GM23338 (cell line): Measurements from ENCODE around the gene STAC2. TPM values are rescaled to one million over a fixed set of nuclear protein-coding genes. Genes with fewer than 3 reads are reported as not detected.
A peak's percentile ranks its signal among the peaks of the same experiment; 100 is the strongest.

Experiments
- ATAC-seq: fragments of 200-7000 bp; cut with Tn5 transposase; 3 replicates; pipeline ENCODE4 v1.9.1; 2020
- DNase-seq: peaks from one replicate; pipeline ENCODE4 v3.0.0-alpha.2; 2015; ENCODE audit warnings: low spot score
- H2AFZ ChIP-seq: fragments of 200-600 bp; sonication (generic); 2 replicates; pipeline ENCODE4 v1.8.0; 2016; ENCODE audit warnings: antibody characterized with exemption, mild to moderate bottlenecking, moderate library complexity
- H3F3A ChIP-seq: fragments of 200-600 bp; sonication (generic); replicated peaks from 2 replicates; pipeline ENCODE4 v1.8.0; 2017; ENCODE audit warnings: antibody characterized with exemption, mixed run types, low read depth
- H3K27ac ChIP-seq: fragments of 200-600 bp; sonication (generic); 2 replicates; pipeline ENCODE4 v1.6.1; 2016; ENCODE audit warnings: low read depth
- H3K27me3 ChIP-seq: fragments of 200-600 bp; sonication (generic); 2 replicates; pipeline ENCODE4 v1.8.0; 2016; ENCODE audit warnings: mild to moderate bottlenecking, mixed run types, moderate library complexity; ENCODE audit not compliant: insufficient read depth
- H3K36me3 ChIP-seq: fragments of 200-600 bp; sonication (generic); 2 replicates; pipeline ENCODE4 v1.8.0; 2016; ENCODE audit warnings: mild to moderate bottlenecking; ENCODE audit not compliant: insufficient read depth
- H3K4me1 ChIP-seq: fragments of 200-600 bp; sonication (generic); 2 replicates; pipeline ENCODE4 v1.8.0; 2016; ENCODE audit warnings: mild to moderate bottlenecking, moderate library complexity; ENCODE audit not compliant: insufficient read depth
- H3K4me2 ChIP-seq: fragments of 200-600 bp; sonication (generic); 2 replicates; pipeline ENCODE4 v1.7.1; 2017; ENCODE audit warnings: mixed run types
- H3K4me3 ChIP-seq: fragments of 200-600 bp; sonication (generic); 2 replicates; pipeline ENCODE4 v1.6.1; 2016; ENCODE audit warnings: mixed run types
- H3K79me2 ChIP-seq: fragments of 200-600 bp; sonication (generic); replicated peaks from 2 replicates; pipeline ENCODE4 v1.8.0; 2017; ENCODE audit warnings: mild to moderate bottlenecking; ENCODE audit not compliant: insufficient read depth
- H3K9me2 ChIP-seq: fragments of 200-600 bp; sonication (generic); 2 replicates; pipeline ENCODE4 v1.8.0; 2017; ENCODE audit not compliant: insufficient read depth
- H4K20me1 ChIP-seq: fragments of 200-600 bp; sonication (generic); replicated peaks from 2 replicates; pipeline ENCODE4 v1.8.0; 2017; ENCODE audit warnings: mild to moderate bottlenecking; ENCODE audit not compliant: insufficient read depth
- H3K27ac Mint-ChIP-seq: 2 replicates; pipeline ENCODE4 v1.8.0; 2020; ENCODE audit warnings: inconsistent platforms, mild to moderate bottlenecking, moderate library complexity, mixed read lengths
- H3K27me3 Mint-ChIP-seq: 3 replicates; pipeline ENCODE4 v1.8.0; 2022; ENCODE audit warnings: low read depth, mild to moderate bottlenecking, moderate library complexity, mixed read lengths, inconsistent platforms; ENCODE audit not compliant: insufficient read depth, poor library complexity
- H3K36me3 Mint-ChIP-seq: 3 replicates; pipeline ENCODE4 v1.8.0; 2021; ENCODE audit warnings: low read depth, mild to moderate bottlenecking, inconsistent platforms, moderate library complexity, mixed read lengths
- H3K4me1 Mint-ChIP-seq: 3 replicates; pipeline ENCODE4 v1.8.0; 2020; ENCODE audit warnings: mild to moderate bottlenecking, inconsistent platforms, mixed read lengths
- H3K4me3 Mint-ChIP-seq: 3 replicates; pipeline ENCODE4 v1.8.0; 2021; ENCODE audit warnings: moderate library complexity, mild to moderate bottlenecking, inconsistent platforms, mixed read lengths
- H3K9me3 Mint-ChIP-seq: 3 replicates; pipeline ENCODE4 v1.8.0; 2020; ENCODE audit warnings: moderate library complexity, mild to moderate bottlenecking, inconsistent platforms, mixed read lengths
- CREB1 ChIP-seq: fragments of 250-450 bp; sonication (Bioruptor Pico); IDR thresholded peaks from 2 replicates; pipeline ENCODE4 v1.5.0; 2020; ENCODE audit warnings: low read depth, mild to moderate bottlenecking, moderate library complexity
- ETS1 ChIP-seq: IDR thresholded peaks from 2 replicates; pipeline ENCODE4 v1.6.1; 2016; ENCODE audit warnings: antibody characterized with exemption
- JUNB ChIP-seq: IDR thresholded peaks from one replicate; pipeline ENCODE4 v1.6.1; 2016; ENCODE audit warnings: antibody characterized with exemption; ENCODE audit not compliant: unreplicated experiment
- NANOG ChIP-seq: IDR thresholded peaks from 2 replicates; pipeline ENCODE4 v1.6.1; 2016; ENCODE audit warnings: antibody characterized with exemption, borderline replicate concordance
- ZNF331 ChIP-seq: fragments of 250-450 bp; sonication (Bioruptor Pico); IDR thresholded peaks from 2 replicates; pipeline ENCODE4 v1.5.0; 2020; ENCODE audit warnings: low read depth, mild to moderate bottlenecking, moderate library complexity
- ZNF462 ChIP-seq: fragments of 250-450 bp; sonication (Bioruptor Pico); IDR thresholded peaks from 2 replicates; pipeline ENCODE4 v1.5.0; 2020; ENCODE audit warnings: mild to moderate bottlenecking, moderate library complexity
- polyA plus RNA-seq: library from polyadenylated mRNA; unstranded; fragments of >200 nt; fragmentation: Nextera tagmentation; extraction: Ambion mirVana; gene quantifications from 2 replicates; pipeline ENCODE4 v1.2.1, GENCODE V29; 2016
- total RNA-seq: library from RNA; depleted of rRNA; stranded (reverse); fragments of >200 nt; shearing (Covaris generic); gene quantifications from 2 replicates; pipeline ENCODE4 v1.2.3, GENCODE V29; 2014
- TF ChIP-seq, protein P1 (sequence below): IDR thresholded peaks from one replicate; pipeline ENCODE4 v1.6.1; 2018; ENCODE audit warnings: antibody characterized with exemption; ENCODE audit not compliant: unreplicated experiment
- TF ChIP-seq, protein P2 (sequence below), 2 experiments: fragments of 200-600 bp in 1 of 2; sonication (generic) in 1 of 2; conservative IDR thresholded peaks; 2 replicates each; pipeline versions ENCODE4 v1.5.1 to v1.6.1; 2016 to 2017; ENCODE audit warnings: antibody characterized with exemption in 2 of 2, low read depth in 2 of 2, mild to moderate bottlenecking in 2 of 2, moderate library complexity in 1 of 2

STAC2 gene
- total and polyA plus RNA-seq, 2 experiments from 2014 or later: 1.9 to 3.1 TPM

GRCh38 chr17:39175695-39176093 lies 50.1 kb downstream of the STAC2 start (continued):
- TF ChIP-seq NANOG: no peak
- no peak for TF ChIP-seq ETS1
- TF ChIP-seq, protein P1, sequence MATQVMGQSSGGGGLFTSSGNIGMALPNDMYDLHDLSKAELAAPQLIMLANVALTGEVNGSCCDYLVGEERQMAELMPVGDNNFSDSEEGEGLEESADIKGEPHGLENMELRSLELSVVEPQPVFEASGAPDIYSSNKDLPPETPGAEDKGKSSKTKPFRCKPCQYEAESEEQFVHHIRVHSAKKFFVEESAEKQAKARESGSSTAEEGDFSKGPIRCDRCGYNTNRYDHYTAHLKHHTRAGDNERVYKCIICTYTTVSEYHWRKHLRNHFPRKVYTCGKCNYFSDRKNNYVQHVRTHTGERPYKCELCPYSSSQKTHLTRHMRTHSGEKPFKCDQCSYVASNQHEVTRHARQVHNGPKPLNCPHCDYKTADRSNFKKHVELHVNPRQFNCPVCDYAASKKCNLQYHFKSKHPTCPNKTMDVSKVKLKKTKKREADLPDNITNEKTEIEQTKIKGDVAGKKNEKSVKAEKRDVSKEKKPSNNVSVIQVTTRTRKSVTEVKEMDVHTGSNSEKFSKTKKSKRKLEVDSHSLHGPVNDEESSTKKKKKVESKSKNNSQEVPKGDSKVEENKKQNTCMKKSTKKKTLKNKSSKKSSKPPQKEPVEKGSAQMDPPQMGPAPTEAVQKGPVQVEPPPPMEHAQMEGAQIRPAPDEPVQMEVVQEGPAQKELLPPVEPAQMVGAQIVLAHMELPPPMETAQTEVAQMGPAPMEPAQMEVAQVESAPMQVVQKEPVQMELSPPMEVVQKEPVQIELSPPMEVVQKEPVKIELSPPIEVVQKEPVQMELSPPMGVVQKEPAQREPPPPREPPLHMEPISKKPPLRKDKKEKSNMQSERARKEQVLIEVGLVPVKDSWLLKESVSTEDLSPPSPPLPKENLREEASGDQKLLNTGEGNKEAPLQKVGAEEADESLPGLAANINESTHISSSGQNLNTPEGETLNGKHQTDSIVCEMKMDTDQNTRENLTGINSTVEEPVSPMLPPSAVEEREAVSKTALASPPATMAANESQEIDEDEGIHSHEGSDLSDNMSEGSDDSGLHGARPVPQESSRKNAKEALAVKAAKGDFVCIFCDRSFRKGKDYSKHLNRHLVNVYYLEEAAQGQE: no peak
- no peak for TF ChIP-seq ZNF331
- no peak for TF ChIP-seq JUNB
- no peak for TF ChIP-seq CREB1

DNA sequence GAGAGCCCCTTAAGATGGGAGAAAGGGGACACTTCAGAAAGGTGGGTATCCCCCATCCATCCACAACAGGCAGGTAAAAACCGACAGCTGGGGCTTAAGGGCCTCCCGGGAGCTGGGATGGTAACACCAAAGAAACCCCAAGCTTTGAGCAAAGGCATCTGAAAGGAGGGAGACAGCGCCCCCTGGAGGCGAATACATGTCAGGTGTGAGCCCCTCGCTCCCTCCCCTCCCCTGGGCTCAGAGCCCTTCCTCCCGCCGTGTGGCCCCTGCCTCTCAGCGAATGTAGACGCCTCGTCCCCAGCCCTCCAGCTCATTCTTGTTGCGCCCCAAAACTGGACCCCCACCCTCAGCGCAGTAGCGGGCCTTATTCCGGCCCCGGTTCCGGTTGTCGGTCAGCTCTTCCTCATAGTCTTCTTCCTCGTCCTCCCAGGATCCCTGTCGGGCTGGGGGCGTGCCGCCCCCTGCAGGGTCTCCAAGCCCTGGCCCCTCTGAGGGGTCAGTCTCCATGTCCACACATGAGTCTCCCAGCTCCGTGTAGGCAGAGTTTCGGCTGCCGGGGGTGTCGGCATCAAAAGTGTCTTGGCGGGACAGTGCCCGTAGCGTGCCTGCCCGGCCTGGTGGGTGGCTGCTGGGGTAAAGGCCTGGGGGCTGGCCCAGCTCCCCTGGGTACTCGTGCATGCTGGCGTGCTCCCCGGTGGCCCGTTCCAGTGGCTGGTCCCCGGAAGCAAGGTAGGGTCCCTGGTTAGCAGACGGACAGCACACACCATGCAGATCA lies 50.6 kb downstream of the STAC2 start:
- Histone ChIP-seq H3K9me2 (no peaks in the 10 kb centered on the region), H4K20me1 (no peaks in the 10 kb centered on the region), H3K36me3 (no peaks in the 10 kb centered on the region), H3K27ac (0 out of 2 replicates have a peak overlapping the region, but pooled peaks have one; percentile 87), H3K79me2 (no peaks in the 10 kb centered on the region), H3K4me2 (peak overlapping the region; percentile 71), H3K4me3 (peak overlapping the region; percentile 44), H3K27me3 (no peaks in the 10 kb centered on the region), H3K4me1 (peaks cover 18% of the 10 kb centered on the region), H3F3A (peaks cover 17% of the 10 kb centered on the region), H2AFZ (no peak overlapping the region)
- H3K27me3 Mint-ChIP-seq: peaks cover 23% of the 10 kb centered on the region
- peaks cover 44% of the 10 kb centered on the region for H3K4me1 Mint-ChIP-seq
- H3K4me3 Mint-ChIP-seq: peak overlapping the region; percentile 32
- 0 out of 2 replicates have a peak overlapping the region, but pooled peaks have one; percentile 11 for H3K27ac Mint-ChIP-seq
- no peak for TF ChIP-seq ZNF462 (CRISPR knock-in tag)
- TF ChIP-seq, protein P2, sequence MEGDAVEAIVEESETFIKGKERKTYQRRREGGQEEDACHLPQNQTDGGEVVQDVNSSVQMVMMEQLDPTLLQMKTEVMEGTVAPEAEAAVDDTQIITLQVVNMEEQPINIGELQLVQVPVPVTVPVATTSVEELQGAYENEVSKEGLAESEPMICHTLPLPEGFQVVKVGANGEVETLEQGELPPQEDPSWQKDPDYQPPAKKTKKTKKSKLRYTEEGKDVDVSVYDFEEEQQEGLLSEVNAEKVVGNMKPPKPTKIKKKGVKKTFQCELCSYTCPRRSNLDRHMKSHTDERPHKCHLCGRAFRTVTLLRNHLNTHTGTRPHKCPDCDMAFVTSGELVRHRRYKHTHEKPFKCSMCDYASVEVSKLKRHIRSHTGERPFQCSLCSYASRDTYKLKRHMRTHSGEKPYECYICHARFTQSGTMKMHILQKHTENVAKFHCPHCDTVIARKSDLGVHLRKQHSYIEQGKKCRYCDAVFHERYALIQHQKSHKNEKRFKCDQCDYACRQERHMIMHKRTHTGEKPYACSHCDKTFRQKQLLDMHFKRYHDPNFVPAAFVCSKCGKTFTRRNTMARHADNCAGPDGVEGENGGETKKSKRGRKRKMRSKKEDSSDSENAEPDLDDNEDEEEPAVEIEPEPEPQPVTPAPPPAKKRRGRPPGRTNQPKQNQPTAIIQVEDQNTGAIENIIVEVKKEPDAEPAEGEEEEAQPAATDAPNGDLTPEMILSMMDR (conservative IDR thresholded peaks at IDR 0.05; ENCODE audit: low read depth in 2 of 2): peak; percentile 80 to 94
- H3K36me3 Mint-ChIP-seq: peaks cover 19% of the 10 kb centered on the region
- DNase-seq: peak; percentile 97
- peak; percentile 70 for ATAC-seq
- no peaks in the 10 kb centered on the region; the same call in 2 of the 3 replicates for H3K9me3 Mint-ChIP-seq
